ENCODE data around the gene CUL2. TPM values are rescaled to one million over a fixed set of nuclear protein-coding genes. Genes with fewer than 3 reads are reported as not detected.

The CUL2 gene
- total RNA-seq, 4 donors from 2014 or later = 23.2 to 32.0 (median 24.5) TPM

GRCh38 chr10:35005868-35006267, 84.3 kb downstream of the CUL2 start:
- TF ChIP-seq CTCF (IDR thresholded peaks at IDR 0.05; ENCODE audit: low read depth) = no peak

GRCh38 chr10:35004651-35005050, 85.5 kb downstream of the CUL2 start:
- no peak for TF ChIP-seq CTCF (IDR thresholded peaks at IDR 0.05; ENCODE audit: low read depth)

GRCh38 chr10:35003906-35004305, 86.2 kb downstream of the CUL2 start:
- TF ChIP-seq CTCF (IDR thresholded peaks at IDR 0.05; ENCODE audit: low read depth) = no peak

- no peak for TF ChIP-seq CTCF (IDR thresholded peaks at IDR 0.05; ENCODE audit: low read depth)
These were observed 89.2 kb downstream of the CUL2 start for GRCh38 chr10:35000936-35001335.

- TF ChIP-seq CTCF (IDR thresholded peaks at IDR 0.05; ENCODE audit: low read depth) = no peak
These were observed 90.6 kb downstream of the CUL2 start for GRCh38 chr10:34999532-34999931.

GRCh38 chr10:34998940-34999339, 91.2 kb downstream of the CUL2 start:
- TF ChIP-seq CTCF (IDR thresholded peaks at IDR 0.05; ENCODE audit: low read depth) = no peak

- TF ChIP-seq CTCF (IDR thresholded peaks at IDR 0.05; ENCODE audit: low read depth) = no peak
These were observed 93.3 kb downstream of the CUL2 start for GRCh38 chr10:34996843-34997242.

Measured in subcutaneous adipose tissue (tissue), 4 donors.